Retina (tissue), 1 donor: ENCODE results near the gene ALPP.

Experiments used
- DNase-seq: peaks from one replicate; pipeline ENCODE4 v3.0.0-alpha.2; 2016

The ALPP gene

GRCh38 chr2:232431705-232432590 is 53.4 kb downstream of the ALPP start:
- no peak for DNase-seq
